HG03045 (cell line): Measurements from ENCODE around the gene ZFYVE9.
"Not testable (repeated sequence)": the region's sequence is repeated elsewhere in the genome, so short reads cannot be mapped to it uniquely, and the experiment has no call there.

Experiments
- ATAC-seq: cut with Tn5 transposase; IDR thresholded peaks from one replicate; pipeline ENCODE4 v1.9.1; 2021; ENCODE audit warnings: mild to moderate bottlenecking, moderate library complexity; ENCODE audit not compliant: unreplicated experiment

Gene ZFYVE9

DNA sequence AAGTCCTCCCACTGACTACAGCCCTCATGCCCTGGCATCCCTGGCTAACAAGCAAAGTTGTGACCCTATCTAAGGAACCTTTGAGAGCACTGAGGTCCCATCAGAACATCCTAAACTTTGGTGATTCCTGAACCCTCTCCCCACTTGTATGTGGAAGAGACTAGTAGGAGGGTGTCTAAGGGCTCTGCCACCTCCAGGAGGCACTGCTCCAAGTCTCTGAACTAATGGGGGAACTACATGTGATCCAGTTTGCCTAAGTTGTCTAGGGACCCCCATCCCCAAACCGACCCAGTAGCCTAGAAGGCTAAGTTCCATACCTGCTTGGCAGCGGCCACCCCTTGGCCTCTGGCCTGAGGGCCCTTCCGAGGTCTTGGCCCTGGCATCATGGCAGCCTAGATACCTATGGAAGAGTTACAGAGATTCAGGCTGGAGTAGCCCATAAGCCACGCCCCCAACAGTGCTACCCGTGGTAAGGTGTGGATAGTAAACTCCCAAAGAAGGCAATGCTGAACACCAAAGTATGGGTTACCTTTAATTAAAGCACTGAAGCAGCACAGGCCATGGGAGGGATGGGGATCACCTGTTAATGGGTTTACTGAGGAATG is 222.4 kb downstream of the ZFYVE9 start:
- ATAC-seq, result no peak

GRCh38 chr1:52365071-52365745 is 223.3 kb downstream of the ZFYVE9 start:
- ATAC-seq, result no peak

DNA sequence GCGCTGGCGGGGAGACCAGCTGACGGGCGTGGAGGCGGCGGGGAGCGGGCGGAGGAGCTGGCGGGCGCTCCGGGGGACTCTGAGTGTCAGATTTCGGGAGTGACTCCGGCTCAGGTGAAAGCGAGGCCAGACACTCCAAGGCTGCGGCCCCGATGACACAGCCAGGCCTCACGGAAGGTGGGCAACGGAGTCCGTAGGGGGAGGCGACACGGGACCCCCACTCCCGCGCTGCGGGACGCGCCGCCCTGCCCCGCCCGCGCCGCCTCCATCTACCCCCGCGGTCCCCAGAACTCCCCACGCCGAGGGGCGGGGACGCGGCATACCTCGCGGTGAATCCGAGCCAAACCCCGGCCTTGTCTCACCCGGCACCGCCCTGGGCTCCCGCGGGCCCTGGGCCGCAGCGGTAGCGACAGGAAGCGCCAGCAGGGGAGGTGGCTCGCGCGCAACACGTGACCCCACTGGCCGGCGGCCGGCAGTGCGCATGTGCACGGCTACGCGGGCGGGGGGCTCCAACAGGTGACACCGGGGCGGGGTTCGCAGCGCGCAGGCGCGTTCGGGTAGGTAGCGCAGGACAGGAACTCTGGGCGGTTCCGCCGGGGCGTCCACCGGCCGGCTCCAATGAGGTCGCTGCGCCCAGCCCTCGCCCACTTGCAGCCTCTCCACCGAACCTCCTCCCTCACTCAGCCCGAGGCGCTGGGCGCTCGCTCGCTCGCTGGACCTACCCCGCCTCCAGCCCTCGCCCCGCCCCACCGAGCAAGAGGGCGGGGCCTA is 224.0 kb downstream of the ZFYVE9 start, which contains the start of gene CC2D1B:
Gene CC2D1B (minus strand): TSS at position 460 of the 771 bp plus-strand sequence. CDS start 1,585 bp downstream, outside the sequence.
- ATAC-seq, result peak; percentile 89

DNA sequence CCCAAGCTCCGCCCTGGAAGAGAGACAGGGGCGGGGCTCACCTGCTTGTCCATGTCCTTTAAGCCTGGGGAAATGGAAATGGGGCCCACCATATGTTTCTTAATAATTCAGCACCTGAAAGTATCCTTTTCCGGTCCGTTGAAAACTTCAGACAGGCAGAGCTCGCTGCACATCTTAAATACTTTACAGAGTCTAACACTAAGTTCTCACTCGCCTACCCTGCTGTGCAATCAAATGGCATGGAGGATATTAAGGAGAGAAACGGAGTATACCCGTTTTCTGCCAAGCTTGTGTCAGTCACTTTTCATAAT is 224.6 kb downstream of the ZFYVE9 start:
- no peak for ATAC-seq

DNA sequence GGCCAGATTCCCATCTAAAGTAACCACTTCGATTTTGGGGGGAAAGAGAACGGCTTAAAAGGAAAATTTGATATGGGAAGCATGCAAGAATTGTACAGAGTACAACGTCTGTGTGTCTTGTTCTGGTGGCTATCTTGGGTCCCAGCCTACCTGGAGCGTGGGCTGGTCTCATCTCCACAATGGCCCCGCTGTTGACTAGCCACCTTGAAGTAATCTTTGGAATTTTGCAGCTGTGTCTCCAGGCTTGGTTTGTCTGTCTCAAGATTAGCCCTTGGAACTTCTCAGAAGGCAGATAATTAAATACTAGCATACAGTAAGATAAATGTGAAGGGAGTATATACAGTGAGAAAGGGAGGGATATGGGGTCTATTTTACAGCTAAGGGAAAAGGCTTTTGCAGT is 225.4 kb downstream of the ZFYVE9 start:
- no peak for ATAC-seq

DNA sequence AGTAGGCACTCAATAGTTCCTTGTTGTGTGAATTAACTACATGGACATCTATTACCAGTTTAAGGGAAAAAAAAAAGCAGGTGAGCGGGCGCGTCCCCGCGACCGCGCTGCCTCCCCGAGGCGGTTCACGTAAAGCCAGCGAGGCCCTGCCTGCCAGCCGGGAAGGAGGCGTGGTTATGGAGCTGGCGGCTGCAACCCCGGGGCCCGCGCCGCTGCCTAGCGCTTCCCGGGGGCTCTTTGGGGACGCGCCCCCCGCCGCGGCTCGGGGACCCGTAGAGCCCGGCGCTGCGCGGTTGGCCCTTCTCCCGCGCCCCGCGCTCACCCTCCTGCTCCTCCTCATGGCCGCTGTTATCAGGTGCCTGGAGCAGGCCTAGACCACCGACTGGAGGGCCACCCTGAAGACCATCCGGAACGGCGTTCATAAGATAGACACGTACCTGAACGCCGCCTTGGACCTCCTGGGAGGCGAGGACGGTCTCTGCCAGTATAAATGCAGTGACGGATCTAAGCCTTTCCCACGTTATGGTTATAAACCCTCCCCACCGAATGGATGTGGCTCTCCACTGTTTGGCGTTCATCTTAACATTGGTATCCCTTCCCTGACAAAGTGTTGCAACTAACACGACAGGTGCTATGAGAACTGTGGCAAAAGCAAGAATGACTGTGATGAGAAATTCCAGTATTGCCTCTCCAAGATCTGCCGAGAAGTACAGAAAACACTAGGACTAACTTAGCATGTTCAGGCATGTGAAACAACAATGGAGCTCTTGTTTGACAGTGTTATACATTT is 226.7 kb downstream of the ZFYVE9 start:
- ATAC-seq, result no peak

DNA sequence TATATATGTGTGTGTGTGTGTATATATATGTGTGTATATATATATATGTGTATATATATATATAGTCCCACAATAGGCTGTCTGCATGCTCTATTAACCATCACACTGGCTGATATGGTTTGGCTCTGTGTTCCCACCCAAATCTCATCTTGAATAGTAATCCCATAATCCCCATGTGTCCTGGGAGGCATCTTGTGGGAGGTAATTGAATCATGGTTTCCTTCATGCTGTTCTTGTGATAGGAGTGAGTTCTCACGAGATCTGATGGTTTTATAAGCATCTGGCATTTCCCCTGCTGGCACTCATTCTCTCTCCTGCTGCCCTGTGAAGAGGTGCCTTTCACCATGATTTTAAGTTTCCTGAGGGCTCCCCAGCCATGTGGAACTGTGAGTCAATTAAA is 228.0 kb downstream of the ZFYVE9 start:
- ATAC-seq, result not testable (repeated sequence)

DNA sequence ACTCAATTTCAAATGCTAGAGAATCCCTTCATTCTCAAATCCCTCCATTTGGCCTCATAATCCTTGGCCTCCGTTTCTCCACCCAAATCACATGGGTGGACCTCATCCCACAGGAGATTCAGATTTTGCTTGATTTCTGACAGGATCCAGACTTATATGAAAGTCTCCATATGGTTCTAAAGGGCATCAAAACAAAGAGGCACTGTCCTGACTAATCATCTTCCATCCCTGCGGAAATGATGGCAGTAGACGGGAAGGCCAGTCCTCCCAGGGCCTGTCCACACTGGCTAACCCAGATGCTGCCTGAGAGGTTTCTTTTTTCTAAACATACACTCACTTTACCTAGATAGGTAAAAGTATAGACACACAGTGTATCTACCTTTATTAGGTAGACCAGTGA is 243.5 kb downstream of the ZFYVE9 start:
- ATAC-seq, result no peak

DNA sequence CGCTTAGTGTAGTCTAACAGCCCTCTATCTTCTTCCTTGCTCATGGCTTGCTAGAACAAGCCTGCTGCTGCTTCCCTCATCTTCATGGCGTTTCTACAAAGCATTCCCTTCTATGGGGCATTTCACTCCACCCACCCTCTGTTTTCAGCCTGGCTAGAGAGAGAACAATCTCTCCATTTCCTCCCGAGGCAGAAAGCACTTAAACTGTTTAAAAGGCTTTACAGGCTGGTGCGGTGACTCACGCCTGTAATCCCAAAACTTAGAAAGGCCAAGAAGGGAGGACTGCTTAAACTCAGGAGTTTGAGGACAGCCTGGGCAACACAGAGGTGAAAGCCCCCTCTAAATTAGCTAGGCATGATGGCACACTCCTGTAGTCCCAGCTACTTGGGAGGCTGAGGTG is 244.6 kb downstream of the ZFYVE9 start:
- no peak for ATAC-seq

GRCh38 chr1:52393174-52393573 is 251.3 kb downstream of the ZFYVE9 start:
- no peak for ATAC-seq
